H9 (cell line): ENCODE results near the gene SAC3D1. TPM values are rescaled to one million over a fixed set of nuclear protein-coding genes. Genes with fewer than 3 reads are reported as not detected.

ENCODE experiments used
- DNase-seq: peaks from one replicate; pipeline ENCODE4 v3.0.0-alpha.2; 2017
- H2AFZ ChIP-seq: one replicate; pipeline ENCODE4 v1.6.1; 2013; ENCODE audit warnings: mild to moderate bottlenecking, low read length, control low read depth, moderate library complexity
- H2AK5ac ChIP-seq: 2 replicates; pipeline ENCODE4 v1.6.1; 2013; ENCODE audit warnings: low read length, control low read depth, mixed read lengths; ENCODE audit not compliant: insufficient read length
- H2BK120ac ChIP-seq: one replicate; pipeline ENCODE4 v1.6.1; 2013; ENCODE audit warnings: low read depth, mild to moderate bottlenecking, low read length, control low read depth, inconsistent platforms; ENCODE audit not compliant: poor library complexity, severe bottlenecking
- H2BK12ac ChIP-seq: 2 replicates; pipeline ENCODE4 v1.6.1; 2013; ENCODE audit warnings: low read length, control low read depth, mixed read lengths, low read depth; ENCODE audit not compliant: insufficient read length
- H2BK15ac ChIP-seq: 2 replicates; pipeline ENCODE4 v1.6.1; 2013; ENCODE audit warnings: low read depth, low read length, control low read depth
- H2BK20ac ChIP-seq: one replicate; pipeline ENCODE4 v1.6.1; 2013; ENCODE audit warnings: low read depth, mild to moderate bottlenecking, low read length, control low read depth, inconsistent platforms; ENCODE audit not compliant: poor library complexity, severe bottlenecking
- H2BK5ac ChIP-seq: 2 replicates; pipeline ENCODE4 v1.6.1; 2013; ENCODE audit warnings: low read length, control low read depth, mixed read lengths; ENCODE audit not compliant: insufficient read length
- H3K14ac ChIP-seq: 2 replicates; pipeline ENCODE4 v1.6.1; 2013; ENCODE audit warnings: low read length, control low read depth; ENCODE audit not compliant: insufficient read depth
- H3K18ac ChIP-seq: 2 replicates; pipeline ENCODE4 v1.6.1; 2013; ENCODE audit warnings: low read depth, mild to moderate bottlenecking, mixed read lengths, low read length, control low read depth; ENCODE audit not compliant: insufficient read length
- H3K23ac ChIP-seq: 2 replicates; pipeline ENCODE4 v1.6.1; 2013; ENCODE audit warnings: low read length, control low read depth, mixed read lengths, low read depth; ENCODE audit not compliant: insufficient read length
- H3K23me2 ChIP-seq: 2 replicates; pipeline ENCODE4 v1.6.1; 2013; ENCODE audit warnings: low read depth, mild to moderate bottlenecking, mixed read lengths, low read length, control low read depth; ENCODE audit not compliant: insufficient read length, poor library complexity, severe bottlenecking
- H3K27ac ChIP-seq: 2 replicates; pipeline ENCODE4 v1.5.1; 2013; ENCODE audit warnings: low read length, control low read depth, mixed read lengths, low read depth; ENCODE audit not compliant: insufficient read length
- H3K27me3 ChIP-seq: 2 replicates; pipeline ENCODE4 v1.6.1; 2013; ENCODE audit warnings: low read length, control low read depth, inconsistent platforms; ENCODE audit not compliant: insufficient read depth
- H3K4ac ChIP-seq: 2 replicates; pipeline ENCODE4 v1.6.1; 2013; ENCODE audit warnings: low read depth, mild to moderate bottlenecking, control low read depth, inconsistent platforms, low read length, moderate library complexity
- H3K4me1 ChIP-seq: 2 replicates; pipeline ENCODE4 v1.6.1; 2013; ENCODE audit warnings: low read length, control low read depth, inconsistent platforms; ENCODE audit not compliant: insufficient read depth
- H3K4me2 ChIP-seq: 2 replicates; pipeline ENCODE4 v1.6.1; 2013; ENCODE audit warnings: low read length, control low read depth, mixed read lengths; ENCODE audit not compliant: insufficient read length, insufficient read depth
- H3K56ac ChIP-seq: 2 replicates; pipeline ENCODE4 v1.6.1; 2013; ENCODE audit warnings: low read depth, mild to moderate bottlenecking, mixed read lengths, low read length, control low read depth; ENCODE audit not compliant: insufficient read length
- H3K79me1 ChIP-seq: 2 replicates; pipeline ENCODE4 v1.6.1; 2013; ENCODE audit warnings: low read depth, mild to moderate bottlenecking, moderate library complexity, low read length, control low read depth, inconsistent platforms; ENCODE audit not compliant: insufficient read depth, poor library complexity, severe bottlenecking
- H3K79me2 ChIP-seq: 2 replicates; pipeline ENCODE4 v1.6.1; 2013; ENCODE audit warnings: low read length, control low read depth, inconsistent platforms; ENCODE audit not compliant: insufficient read depth
- H3K9ac ChIP-seq: 2 replicates; pipeline ENCODE4 v1.6.1; 2013; ENCODE audit warnings: low read length, control low read depth, mixed read lengths; ENCODE audit not compliant: insufficient read length; ENCODE audit errors: extremely low read depth
- H3K9me3 ChIP-seq: one replicate; pipeline ENCODE4 v1.6.1; 2013; ENCODE audit warnings: low read depth, low read length, inconsistent platforms; ENCODE audit not compliant: control insufficient read depth
- H3T11ph ChIP-seq: one replicate; pipeline ENCODE4 v1.6.1; 2013; ENCODE audit warnings: mild to moderate bottlenecking, low read length, control low read depth, inconsistent platforms
- H4K20me1 ChIP-seq: one replicate; pipeline ENCODE4 v1.6.1; 2013; ENCODE audit not compliant: control insufficient read depth, insufficient read length, insufficient read depth
- H4K5ac ChIP-seq: 2 replicates; pipeline ENCODE4 v1.6.1; 2013; ENCODE audit warnings: low read depth, mild to moderate bottlenecking, mixed read lengths, low read length, control low read depth; ENCODE audit not compliant: insufficient read length
- H4K8ac ChIP-seq: replicated peaks from 2 replicates; pipeline ENCODE4 v1.6.1; 2013; ENCODE audit warnings: low read length, control low read depth, mixed read lengths, low read depth; ENCODE audit not compliant: insufficient read length
- H4K91ac ChIP-seq: 2 replicates; pipeline ENCODE4 v1.6.1; 2013; ENCODE audit warnings: low read depth, mild to moderate bottlenecking, moderate library complexity, mixed read lengths, low read length, control low read depth; ENCODE audit not compliant: insufficient read length
- H3K27ac Mint-ChIP-seq, 3 experiments: 2 replicates in 2 of 3; 3 replicates in 1 of 3; pipeline ENCODE4 v1.8.0; 2020 to 2021; ENCODE audit warnings: mixed read lengths in 3 of 3, mild to moderate bottlenecking in 1 of 3, moderate library complexity in 1 of 3
- H3K27me3 Mint-ChIP-seq: 2 replicates; pipeline ENCODE4 v1.8.0; 2021; ENCODE audit warnings: low read depth, mild to moderate bottlenecking, moderate library complexity, mixed read lengths
- H3K36me3 Mint-ChIP-seq, 3 experiments: 2 replicates in 2 of 3; 3 replicates in 1 of 3; pipeline ENCODE4 v1.8.0; 2020 to 2021; ENCODE audit warnings: low read depth in 3 of 3, mixed read lengths in 3 of 3; ENCODE audit not compliant: insufficient read depth in 1 of 3
- H3K4me1 Mint-ChIP-seq, 2 experiments: 2 replicates each; pipeline ENCODE4 v1.8.0; 2020; ENCODE audit warnings: mixed read lengths in 2 of 2
- H3K4me3 Mint-ChIP-seq, 2 experiments: 2 replicates in 1 of 2; 3 replicates in 1 of 2; pipeline ENCODE4 v1.8.0; 2020 to 2021; ENCODE audit warnings: mild to moderate bottlenecking in 2 of 2, mixed read lengths in 2 of 2, moderate library complexity in 1 of 2
- H3K9me3 Mint-ChIP-seq, 2 experiments: 2 replicates in 1 of 2; 3 replicates in 1 of 2; pipeline ENCODE4 v1.8.0; 2020; ENCODE audit warnings: mild to moderate bottlenecking in 2 of 2, mixed read lengths in 2 of 2, moderate library complexity in 1 of 2
- WGBS: extraction: QIAGEN DNeasy Blood & Tissue Kit; methylation state at CpG from one replicate; pipeline ENCODE4 v1.1.7; 2013; ENCODE audit warnings: missing lambda C conversion rate, low lambda C conversion rate, mixed read lengths; ENCODE audit not compliant: insufficient read length; ENCODE audit errors: extremely low coverage; 5-methylcytosine and 5-hydroxymethylcytosine counted together
- total RNA-seq: library from RNA; stranded (reverse); gene quantifications from 2 replicates; pipeline ENCODE4 v1.2.1, GENCODE V29; 2021
- TF ChIP-seq, protein P1 (sequence below): fragments of 200-600 bp; sonication (generic); conservative IDR thresholded peaks from 3 replicates; pipeline ENCODE4 v1.8.0; 2021; ENCODE audit warnings: antibody characterized with exemption, mild to moderate bottlenecking

The SAC3D1 gene
- total RNA-seq, 1 experiment from 2014 or later = 20.7 TPM

DNA sequence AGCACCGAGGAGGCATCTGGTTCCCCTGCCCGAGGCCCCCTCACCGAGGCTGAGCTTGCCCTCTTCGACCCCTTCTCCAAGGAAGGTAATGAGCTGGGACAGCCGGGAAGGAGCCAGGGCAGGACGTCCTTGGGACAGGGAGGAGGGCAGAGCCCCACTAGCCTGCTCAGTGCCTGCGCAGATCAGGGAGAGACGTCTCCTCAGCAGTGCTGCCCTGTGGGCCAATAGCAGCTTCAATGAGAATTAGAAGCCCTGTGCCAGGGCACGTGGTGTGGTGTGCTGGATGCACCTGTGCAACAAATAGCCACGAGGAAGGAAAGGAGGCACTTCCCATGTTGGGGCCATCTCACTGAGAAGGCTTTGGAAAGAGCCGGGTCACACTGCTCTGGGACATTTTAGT is 5.4 kb upstream of the SAC3D1 start:
- no peaks in the 10 kb centered on the region for H3K9me3 ChIP-seq
- H2BK20ac ChIP-seq = no peak overlapping the region
- no peaks in the 10 kb centered on the region for H3K79me2 ChIP-seq
- no peak overlapping the region; the same call in 1 of the 2 replicates for H3K14ac ChIP-seq
- no peaks in the 10 kb centered on the region for H4K20me1 ChIP-seq
- H4K5ac ChIP-seq = no peak overlapping the region
- no peak overlapping the region for H3K27ac Mint-ChIP-seq
- no peaks in the 10 kb centered on the region for H3K4me1 ChIP-seq
- H2AFZ ChIP-seq = no peak overlapping the region
- H3K18ac ChIP-seq = no peak overlapping the region
- H3K27me3 Mint-ChIP-seq = no peaks in the 10 kb centered on the region
- H3K4ac ChIP-seq = no peak overlapping the region
- no peak overlapping the region for H3K23ac ChIP-seq
- no peak overlapping the region for H2BK15ac ChIP-seq
- H3K27ac ChIP-seq = no peak overlapping the region
- no peak overlapping the region for H2AK5ac ChIP-seq
- H2BK12ac ChIP-seq = no peak overlapping the region
- no peak overlapping the region for H3K56ac ChIP-seq
- no peak overlapping the region for H3T11ph ChIP-seq
- no peak overlapping the region for H3K4me3 Mint-ChIP-seq
- H3K23me2 ChIP-seq = no peaks in the 10 kb centered on the region
- no CpG with 5 or more reads among the region's 11 CpGs for WGBS
- no peaks in the 10 kb centered on the region for H3K4me1 Mint-ChIP-seq
- H3K4me2 ChIP-seq = no peak overlapping the region
- H2BK120ac ChIP-seq = no peak overlapping the region
- no peaks in the 10 kb centered on the region for H3K27me3 ChIP-seq
- TF ChIP-seq, protein P1, sequence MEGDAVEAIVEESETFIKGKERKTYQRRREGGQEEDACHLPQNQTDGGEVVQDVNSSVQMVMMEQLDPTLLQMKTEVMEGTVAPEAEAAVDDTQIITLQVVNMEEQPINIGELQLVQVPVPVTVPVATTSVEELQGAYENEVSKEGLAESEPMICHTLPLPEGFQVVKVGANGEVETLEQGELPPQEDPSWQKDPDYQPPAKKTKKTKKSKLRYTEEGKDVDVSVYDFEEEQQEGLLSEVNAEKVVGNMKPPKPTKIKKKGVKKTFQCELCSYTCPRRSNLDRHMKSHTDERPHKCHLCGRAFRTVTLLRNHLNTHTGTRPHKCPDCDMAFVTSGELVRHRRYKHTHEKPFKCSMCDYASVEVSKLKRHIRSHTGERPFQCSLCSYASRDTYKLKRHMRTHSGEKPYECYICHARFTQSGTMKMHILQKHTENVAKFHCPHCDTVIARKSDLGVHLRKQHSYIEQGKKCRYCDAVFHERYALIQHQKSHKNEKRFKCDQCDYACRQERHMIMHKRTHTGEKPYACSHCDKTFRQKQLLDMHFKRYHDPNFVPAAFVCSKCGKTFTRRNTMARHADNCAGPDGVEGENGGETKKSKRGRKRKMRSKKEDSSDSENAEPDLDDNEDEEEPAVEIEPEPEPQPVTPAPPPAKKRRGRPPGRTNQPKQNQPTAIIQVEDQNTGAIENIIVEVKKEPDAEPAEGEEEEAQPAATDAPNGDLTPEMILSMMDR = no peak
- no peaks in the 10 kb centered on the region for H3K9me3 Mint-ChIP-seq
- no peak overlapping the region for H4K8ac ChIP-seq
- H2BK5ac ChIP-seq = no peak overlapping the region
- H3K9ac ChIP-seq = no peak overlapping the region
- no peaks in the 10 kb centered on the region for H3K79me1 ChIP-seq
- no peak overlapping the region for H4K91ac ChIP-seq
- peaks cover 0 to 28% (median 8%) of the 10 kb centered on the region in 3 experiments; a peak in 3 of 7 replicates for H3K36me3 Mint-ChIP-seq
- DNase-seq = no peak
